Measurements from ENCODE around the gene NOS3. TPM values are rescaled to one million over a fixed set of nuclear protein-coding genes. Genes with fewer than 3 reads are reported as not detected.

NOS3 gene
- total RNA-seq, 5 donors from 2014 or later (not counting 1 experiment from before 2014, with no cell fraction given): 4.8 to 10.1 (median 5.0) TPM

GRCh38 chr7:150959081-150959480 is 31.7 kb upstream of the NOS3 start:
- Mint-ChIP-seq H3K4me3 (no peak overlapping the region), H3K27me3 (peaks cover 29 to 59% of the 10 kb centered on the region in 2 donors), H3K27ac (no peak overlapping the region), H3K9me3 (no peaks in the 10 kb centered on the region), H3K36me3 (peaks cover 13% of the 10 kb centered on the region), H3K4me1 (peaks cover 12 to 18% (median 17%) of the 10 kb centered on the region in 3 donors)
- no peak overlapping the region for H3K27ac ChIP-seq (ENCODE audit: low read length)
- WGBS (ENCODE audit: insufficient coverage): no CpG with 5 or more reads among the region's 3 CpGs
- POLR2A ChIA-PET: no interaction called here
- CTCF ChIA-PET: interaction anchor here (0.5 to 0.8 kb wide), 4 partner anchors 51 to 1906 kb away, joined by 3 to 6 read pairs (median 4); no protein-coding TSS in a partner anchor
- H3K36me3 ChIP-seq (ENCODE audit: control insufficient read depth in 2 of 2, extremely low read depth in 1 of 2, insufficient read depth in 1 of 2, low read length in 1 of 2): no peaks in the 10 kb centered on the region
- no peak overlapping the region for H3K4me3 ChIP-seq (ENCODE audit: control insufficient read depth in 1 of 2, extremely low read depth in 1 of 2, low read length in 1 of 2)
- ATAC-seq (replicated peaks in 1 of 4): no peak
- DNase-seq: no peak
- H3K9me3 ChIP-seq: no peaks in the 10 kb centered on the region
- peaks cover 4 to 17% of the 10 kb centered on the region in 2 experiments for H3K4me1 ChIP-seq (ENCODE audit: control insufficient read depth in 1 of 2, extremely low read depth in 1 of 2, insufficient read depth in 2 of 2, low read length in 2 of 2)
- H3K27me3 ChIP-seq (replicated peaks in 1 of 2; ENCODE audit: control insufficient read depth in 2 of 2, extremely low read depth in 1 of 2, insufficient read depth in 2 of 2, low read length in 1 of 2): peaks cover 2 to 84% of the 10 kb centered on the region in 2 experiments

GRCh38 chr7:150959739-150960734 is 30.8 kb upstream of the NOS3 start:
- peak overlapping the region in 1 of 2 donors; percentile 2 for H3K27ac Mint-ChIP-seq
- peaks cover 29 to 51% of the 10 kb centered on the region in 2 donors for H3K27me3 Mint-ChIP-seq
- H3K4me1 Mint-ChIP-seq: peaks cover 15 to 23% (median 20%) of the 10 kb centered on the region in 3 donors
- DNase-seq: peak in 1 of 35 experiments; percentile 40
- Histone ChIP-seq H3K36me3 (ENCODE audit: control insufficient read depth in 2 of 2, extremely low read depth in 1 of 2, insufficient read depth in 1 of 2, low read length in 1 of 2) (no peaks in the 10 kb centered on the region), H3K4me1 (ENCODE audit: control insufficient read depth in 1 of 2, extremely low read depth in 1 of 2, insufficient read depth in 2 of 2, low read length in 2 of 2) (peaks cover 9 to 22% of the 10 kb centered on the region in 2 experiments), H3K9me3 (no peaks in the 10 kb centered on the region), H3K4me3 (ENCODE audit: control insufficient read depth in 1 of 2, extremely low read depth in 1 of 2, low read length in 1 of 2) (no peak overlapping the region), H3K27me3 (replicated peaks in 1 of 2; ENCODE audit: control insufficient read depth in 2 of 2, extremely low read depth in 1 of 2, insufficient read depth in 2 of 2, low read length in 1 of 2) (peaks cover 2 to 85% of the 10 kb centered on the region in 2 experiments), H3K27ac (ENCODE audit: low read length) (no peak overlapping the region)
- H3K4me3 Mint-ChIP-seq: no peak overlapping the region
- no peak for ATAC-seq (replicated peaks in 1 of 4)
- peaks cover 13% of the 10 kb centered on the region for H3K36me3 Mint-ChIP-seq
- H3K9me3 Mint-ChIP-seq: no peaks in the 10 kb centered on the region
- 56% methylated on average over 19 of the region's 24 CpGs for WGBS (ENCODE audit: insufficient coverage)
- ChIA-PET CTCF (interaction anchor here (0.8 to 1.5 kb wide), 3 partner anchors 49 to 147 kb away, joined by 3 to 6 read pairs (median 3); no protein-coding TSS in a partner anchor), POLR2A (no interaction called here)

GRCh38 chr7:150961510-150962289 is 29.1 kb upstream of the NOS3 start:
- CTCF ChIA-PET: interaction anchor here (0.6 to 2.3 kb wide), 9 partner anchors 23 to 57 kb away, joined by 3 to 17 read pairs (median 4); no protein-coding TSS in a partner anchor
- Mint-ChIP-seq H3K9me3 (no peaks in the 10 kb centered on the region), H3K4me1 (peaks cover 15 to 23% (median 20%) of the 10 kb centered on the region in 3 donors), H3K36me3 (peaks cover 12% of the 10 kb centered on the region), H3K27me3 (peaks cover 24 to 44% of the 10 kb centered on the region in 2 donors), H3K4me3 (no peak overlapping the region), H3K27ac (no peak overlapping the region)
- Histone ChIP-seq H3K9me3 (no peaks in the 10 kb centered on the region), H3K4me1 (ENCODE audit: control insufficient read depth in 1 of 2, extremely low read depth in 1 of 2, insufficient read depth in 2 of 2, low read length in 2 of 2) (peaks cover 9 to 22% of the 10 kb centered on the region in 2 experiments), H3K4me3 (ENCODE audit: control insufficient read depth in 1 of 2, extremely low read depth in 1 of 2, low read length in 1 of 2) (no peak overlapping the region), H3K27me3 (replicated peaks in 1 of 2; ENCODE audit: control insufficient read depth in 2 of 2, extremely low read depth in 1 of 2, insufficient read depth in 2 of 2, low read length in 1 of 2) (peaks cover 2 to 81% of the 10 kb centered on the region in 2 experiments), H3K27ac (ENCODE audit: low read length) (no peak overlapping the region), H3K36me3 (ENCODE audit: control insufficient read depth in 2 of 2, extremely low read depth in 1 of 2, insufficient read depth in 1 of 2, low read length in 1 of 2) (no peaks in the 10 kb centered on the region)
- POLR2A ChIA-PET: no interaction called here
- 86% methylated on average over 9 of the region's 17 CpGs for WGBS (ENCODE audit: insufficient coverage)
- DNase-seq (no peak), ATAC-seq (replicated peaks in 1 of 4) (no peak)

- WGBS (ENCODE audit: insufficient coverage): 49% methylated on average over 2 of the region's 2 CpGs
- ATAC-seq (replicated peaks in 1 of 4) (no peak), DNase-seq (no peak)
- Histone ChIP-seq H3K27me3 (replicated peaks in 1 of 2; ENCODE audit: control insufficient read depth in 2 of 2, extremely low read depth in 1 of 2, insufficient read depth in 2 of 2, low read length in 1 of 2) (peaks cover 2 to 76% of the 10 kb centered on the region in 2 experiments), H3K9me3 (no peaks in the 10 kb centered on the region), H3K4me1 (ENCODE audit: control insufficient read depth in 1 of 2, extremely low read depth in 1 of 2, insufficient read depth in 2 of 2, low read length in 2 of 2) (peaks cover 9 to 22% of the 10 kb centered on the region in 2 experiments), H3K36me3 (ENCODE audit: control insufficient read depth in 2 of 2, extremely low read depth in 1 of 2, insufficient read depth in 1 of 2, low read length in 1 of 2) (no peaks in the 10 kb centered on the region), H3K27ac (ENCODE audit: low read length) (no peak overlapping the region), H3K4me3 (ENCODE audit: control insufficient read depth in 1 of 2, extremely low read depth in 1 of 2, low read length in 1 of 2) (no peak overlapping the region)
- no peak overlapping the region for H3K4me3 Mint-ChIP-seq
- H3K9me3 Mint-ChIP-seq: no peaks in the 10 kb centered on the region
- ChIA-PET POLR2A (no interaction called here), CTCF (interaction anchor here (0.6 to 2.3 kb wide), 13 partner anchors 22 to 148 kb away, joined by 3 to 17 read pairs (median 5); no protein-coding TSS in a partner anchor)
- peaks cover 8% of the 10 kb centered on the region for H3K36me3 Mint-ChIP-seq
- no peak overlapping the region for H3K27ac Mint-ChIP-seq
- peaks cover 19 to 39% of the 10 kb centered on the region in 2 donors for H3K27me3 Mint-ChIP-seq
- H3K4me1 Mint-ChIP-seq: peaks cover 15 to 23% (median 20%) of the 10 kb centered on the region in 3 donors
Measured at GRCh38 chr7:150962290-150962552, 28.6 kb upstream of the NOS3 start.

- Mint-ChIP-seq H3K27ac (no peak overlapping the region), H3K36me3 (peaks cover 5% of the 10 kb centered on the region), H3K9me3 (no peaks in the 10 kb centered on the region), H3K27me3 (peaks cover 14 to 33% of the 10 kb centered on the region in 2 donors), H3K4me3 (peak overlapping the region in 1 of 3 donors; percentile 6), H3K4me1 (peaks cover 12 to 23% (median 17%) of the 10 kb centered on the region in 3 donors)
- H3K27ac ChIP-seq (ENCODE audit: low read length): no peak overlapping the region
- H3K9me3 ChIP-seq: no peaks in the 10 kb centered on the region
- no peaks in the 10 kb centered on the region for H3K36me3 ChIP-seq (ENCODE audit: control insufficient read depth in 2 of 2, extremely low read depth in 1 of 2, insufficient read depth in 1 of 2, low read length in 1 of 2)
- peaks cover 2 to 70% of the 10 kb centered on the region in 2 experiments for H3K27me3 ChIP-seq (replicated peaks in 1 of 2; ENCODE audit: control insufficient read depth in 2 of 2, extremely low read depth in 1 of 2, insufficient read depth in 2 of 2, low read length in 1 of 2)
- CTCF ChIA-PET: interaction anchor here (0.5 to 2.3 kb wide), 22 partner anchors 10 to 150 kb away, joined by 3 to 17 read pairs (median 4); partner anchors contain the start of gene ABCB8 (in 1 of the 2)
- H3K4me1 ChIP-seq (ENCODE audit: control insufficient read depth in 1 of 2, extremely low read depth in 1 of 2, insufficient read depth in 2 of 2, low read length in 2 of 2): peaks cover 9 to 22% of the 10 kb centered on the region in 2 experiments
- 96% methylated on average over 4 of the region's 23 CpGs for WGBS (ENCODE audit: insufficient coverage)
- DNase-seq: peak in 33 of 35 experiments; percentile 22 to 76 (median 50)
- POLR2A ChIA-PET: interaction anchor here in 1 of 2 donors (0.6 kb wide), 1 partner anchor 1114 kb away, joined by 3 read pairs; no protein-coding TSS in a partner anchor
- H3K4me3 ChIP-seq (ENCODE audit: control insufficient read depth in 1 of 2, extremely low read depth in 1 of 2, low read length in 1 of 2): no peak overlapping the region
- peak; percentile 80 to 96 (median 84) for ATAC-seq (replicated peaks in 1 of 4)
Measured at GRCh38 chr7:150962553-150963399, 28.0 kb upstream of the NOS3 start.

Measured in T-cell (primary cell).